ENCODE measurements around the gene ZNF385B.

- TF ChIP-seq EP300 (IDR thresholded peaks at IDR 0.05) (no peak), CTCF (IDR thresholded peaks at IDR 0.05) (no peak), POLR2A (IDR thresholded peaks at IDR 0.05) (no peak)
Observed at GRCh38 chr2:179785902-179786301, 75.5 kb downstream of the ZNF385B start.

All from ovary (tissue), 3 donors.